ENCODE data around the gene SEMA5A.

The SEMA5A gene

DNA sequence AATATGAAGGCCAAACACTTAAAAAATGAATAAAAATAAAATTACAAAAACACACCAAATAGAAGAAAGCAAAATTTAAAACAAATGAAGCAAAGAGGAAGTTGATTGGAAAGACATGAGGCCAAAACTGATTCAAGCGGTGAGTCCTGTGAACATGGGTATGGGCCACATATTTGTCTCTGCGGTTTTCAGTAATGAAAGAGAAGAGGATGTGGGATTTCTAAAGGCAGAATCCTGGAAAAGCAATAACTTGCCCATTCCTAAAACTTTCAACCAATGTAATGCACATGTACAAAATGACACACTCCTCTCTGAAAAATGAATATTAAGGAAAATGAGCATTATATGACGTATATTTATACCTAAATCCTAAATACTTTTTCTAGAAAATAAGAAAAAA, 263.7 kb downstream of the SEMA5A start:
- no peak for DNase-seq (ENCODE audit: low read depth in 3 of 3)

DNA sequence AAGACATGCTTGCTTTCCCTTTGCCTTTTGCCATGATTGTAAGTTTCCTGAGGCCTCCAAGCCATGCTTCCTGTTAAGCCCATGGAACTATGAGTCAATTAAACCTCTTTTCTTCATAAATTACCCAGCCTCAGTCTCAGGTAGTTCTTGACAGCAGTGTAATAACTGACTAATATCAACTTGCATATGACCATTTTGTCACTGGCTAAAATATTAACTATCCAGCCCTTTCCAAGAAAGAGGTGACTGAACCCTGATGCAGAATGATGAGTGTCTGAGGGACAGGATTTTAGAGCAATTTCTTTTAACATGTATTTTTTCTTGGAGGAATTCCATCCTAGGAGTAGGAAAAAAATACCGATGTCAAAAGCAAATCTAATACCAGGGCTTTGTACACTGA, 266.1 kb downstream of the SEMA5A start:
- no peak for DNase-seq (ENCODE audit: low read depth in 3 of 3)

GRCh38 chr5:9278921-9279603, 266.8 kb downstream of the SEMA5A start:
- no peak for DNase-seq (ENCODE audit: low read depth in 3 of 3)

DNA sequence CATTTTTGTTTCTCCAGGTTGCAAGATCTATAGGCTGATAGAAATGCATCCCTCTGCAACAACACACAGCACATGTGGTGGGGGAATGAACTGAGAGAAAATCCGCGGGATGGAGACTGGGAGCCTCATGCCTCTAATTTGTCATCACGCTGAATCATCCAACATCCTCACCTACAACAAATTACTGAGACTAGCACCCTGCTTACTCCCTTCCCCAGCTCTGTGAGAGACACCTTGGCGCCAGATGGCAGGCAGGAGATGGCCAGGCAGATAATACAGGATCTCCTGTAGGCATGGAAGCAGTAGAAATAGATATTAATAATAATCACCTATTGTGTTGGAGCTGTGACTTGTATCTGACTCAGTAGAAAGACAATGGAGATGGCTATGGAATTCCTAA, 276.9 kb downstream of the SEMA5A start:
- DNase-seq (ENCODE audit: low read depth in 3 of 3), result no peak

- no peak for DNase-seq (ENCODE audit: low read depth in 3 of 3)
These were observed 277.6 kb downstream of the SEMA5A start for GRCh38 chr5:9268226-9268625.

- no peak for DNase-seq (ENCODE audit: low read depth in 3 of 3)
These were observed 280.2 kb downstream of the SEMA5A start for GRCh38 chr5:9265441-9266287.

DNA sequence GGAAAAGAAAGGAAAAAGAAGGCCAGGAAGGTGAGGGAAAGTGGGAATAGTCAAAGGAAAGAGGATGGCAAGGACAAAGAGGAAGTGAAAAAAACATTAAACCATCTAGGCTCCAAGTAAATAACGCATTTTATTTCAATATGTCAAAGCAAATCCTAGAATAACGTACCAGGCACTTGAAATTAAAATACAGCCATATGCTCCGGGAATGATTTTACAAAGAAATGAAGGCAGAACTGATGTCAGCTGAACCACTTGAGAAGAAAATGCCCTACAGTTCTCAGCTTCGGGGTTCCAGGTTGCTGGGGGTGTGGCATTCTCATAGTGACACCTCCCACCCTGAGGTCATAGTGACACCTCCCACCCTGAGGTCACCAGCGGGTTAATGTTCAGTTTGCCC, 281.6 kb downstream of the SEMA5A start:
- no peak for DNase-seq (ENCODE audit: low read depth in 3 of 3)

- no peak for DNase-seq (ENCODE audit: low read depth in 3 of 3)
These were observed 282.2 kb downstream of the SEMA5A start for GRCh38 chr5:9263656-9264055.

DNA sequence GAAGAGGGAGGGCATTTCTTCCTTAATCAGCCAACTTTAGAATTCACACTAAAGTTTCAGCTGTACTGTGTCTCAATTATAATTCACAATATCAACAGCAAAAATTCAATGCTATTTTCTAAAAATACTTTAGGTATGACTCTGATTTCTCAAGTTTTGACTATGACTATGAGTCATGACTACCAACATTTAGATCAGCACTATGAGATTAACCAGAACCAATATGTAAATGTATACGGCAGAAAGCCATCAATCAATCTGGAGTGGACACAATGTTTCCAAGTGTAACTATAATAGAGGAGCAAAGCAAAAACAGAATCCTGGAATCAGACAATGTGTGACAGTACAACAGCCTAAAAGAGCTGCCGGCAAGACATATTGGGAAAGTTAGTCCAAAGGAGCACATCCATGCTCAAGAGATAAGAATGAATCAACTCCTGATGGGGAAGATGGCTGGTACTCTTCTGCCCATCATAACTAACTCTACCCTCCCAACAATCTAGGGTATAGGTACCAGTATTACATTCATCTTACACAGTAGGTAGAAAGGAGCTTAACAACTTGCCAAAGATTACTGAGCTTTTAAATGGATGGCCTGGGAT, 294.4 kb downstream of the SEMA5A start:
- DNase-seq (ENCODE audit: low read depth in 3 of 3), result no peak

GRCh38 chr5:9249231-9249630, 296.6 kb downstream of the SEMA5A start:
- no peak for DNase-seq (ENCODE audit: low read depth in 3 of 3)

- DNase-seq (ENCODE audit: low read depth in 3 of 3), result no peak
These were observed 300.8 kb downstream of the SEMA5A start for GRCh38 chr5:9245071-9245470.

GRCh38 chr5:9244417-9244816, 301.5 kb downstream of the SEMA5A start:
- no peak for DNase-seq (ENCODE audit: low read depth in 3 of 3)

DNA sequence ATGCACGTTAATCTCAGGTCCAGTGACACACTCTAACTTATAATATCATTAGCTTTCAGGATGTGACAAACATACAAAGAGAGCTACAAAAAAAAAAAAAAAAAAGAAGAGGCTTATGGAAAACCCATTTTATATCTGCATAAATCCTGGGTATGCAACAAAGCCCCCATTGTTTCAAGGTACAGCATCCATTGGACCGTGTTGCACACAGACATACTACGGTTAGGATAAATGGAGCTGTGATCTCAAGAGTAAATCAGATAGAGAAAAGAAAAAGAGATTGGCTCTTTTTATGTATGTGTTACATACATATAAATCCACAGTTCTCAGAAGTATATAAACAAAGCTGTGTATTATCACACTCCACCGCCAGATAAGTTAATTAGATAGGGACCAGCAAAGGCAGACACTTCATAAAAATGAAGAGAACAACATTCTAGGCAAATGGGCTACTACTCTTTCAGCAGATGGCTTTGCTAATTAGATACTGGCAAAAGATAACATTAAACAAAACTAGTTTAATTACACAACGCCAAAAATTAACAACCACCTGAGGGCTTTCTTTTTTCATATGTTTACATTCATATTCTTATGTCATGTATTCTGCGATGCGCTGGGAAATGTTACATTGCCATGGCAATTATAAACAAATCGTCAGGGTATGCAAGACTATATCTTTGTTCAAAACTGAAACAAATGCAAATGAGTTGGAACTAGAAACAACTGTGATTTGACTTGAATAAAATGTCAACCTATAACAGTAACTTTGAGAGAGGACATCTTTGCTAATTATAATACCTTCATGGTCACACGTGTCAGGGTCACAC, 304.2 kb downstream of the SEMA5A start:
- no peak for DNase-seq (ENCODE audit: low read depth in 3 of 3)

GRCh38 chr5:9240431-9240830, 305.4 kb downstream of the SEMA5A start:
- no peak for DNase-seq (ENCODE audit: low read depth in 3 of 3)

DNA sequence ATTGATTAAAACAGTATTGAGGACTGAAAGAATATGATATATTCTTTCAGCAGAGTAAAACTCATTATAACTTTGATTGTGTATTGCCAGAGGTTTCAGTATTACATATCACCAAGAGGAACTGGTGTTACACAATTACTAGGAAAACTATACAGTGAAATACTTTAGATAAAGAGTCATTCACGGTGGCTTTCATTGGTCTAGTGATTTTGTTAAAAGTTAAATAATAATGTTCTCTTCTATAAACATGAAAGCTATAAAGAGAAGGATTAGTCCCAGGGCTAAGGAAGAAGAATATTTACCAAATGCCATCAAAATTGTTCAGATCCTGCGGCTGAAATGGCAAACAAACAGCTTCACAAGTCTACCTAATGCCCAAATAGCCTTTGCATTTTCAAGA, 306.2 kb downstream of the SEMA5A start:
- no peak for DNase-seq (ENCODE audit: low read depth in 3 of 3)

DNA sequence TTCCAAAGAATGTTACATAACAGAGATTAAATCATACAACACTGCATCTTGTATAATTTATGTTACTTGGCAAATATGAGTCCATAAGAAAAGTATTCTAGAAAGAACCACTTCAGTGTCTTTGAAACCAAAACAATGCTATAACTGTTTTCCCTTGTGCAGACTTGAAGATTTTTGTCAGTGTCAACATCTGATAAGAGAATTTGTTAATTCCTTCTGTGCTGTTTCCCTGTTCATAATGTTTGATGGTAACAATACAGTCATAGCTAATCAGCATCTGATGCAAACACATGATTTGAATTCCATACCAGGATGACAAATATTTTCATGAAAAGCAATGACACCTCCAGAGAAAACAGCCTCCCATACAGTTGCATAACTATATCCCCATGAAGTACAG, 306.8 kb downstream of the SEMA5A start:
- DNase-seq (ENCODE audit: low read depth in 3 of 3), result no peak

GRCh38 chr5:9233712-9234111, 312.2 kb downstream of the SEMA5A start:
- no peak for DNase-seq (ENCODE audit: low read depth in 3 of 3)

DNA sequence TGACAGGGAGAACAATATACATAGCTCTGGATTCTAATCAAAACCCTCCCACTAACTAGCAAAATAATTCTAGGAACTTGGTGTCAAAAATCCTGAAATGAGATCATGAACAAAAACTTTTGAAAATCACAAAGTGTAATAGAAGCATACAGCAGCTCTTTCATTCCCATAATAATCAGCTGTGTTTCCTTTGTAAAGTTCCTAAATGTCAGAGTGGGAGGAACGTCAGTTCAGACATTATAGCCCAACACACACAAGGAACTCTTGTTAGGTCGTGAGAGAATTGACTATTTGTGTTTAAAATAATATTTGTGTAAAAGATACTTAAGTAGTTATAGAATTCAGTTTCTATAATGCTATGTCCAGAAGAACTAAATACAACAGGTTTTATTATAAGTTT, 312.8 kb downstream of the SEMA5A start:
- no peak for DNase-seq (ENCODE audit: low read depth in 3 of 3)

DNA sequence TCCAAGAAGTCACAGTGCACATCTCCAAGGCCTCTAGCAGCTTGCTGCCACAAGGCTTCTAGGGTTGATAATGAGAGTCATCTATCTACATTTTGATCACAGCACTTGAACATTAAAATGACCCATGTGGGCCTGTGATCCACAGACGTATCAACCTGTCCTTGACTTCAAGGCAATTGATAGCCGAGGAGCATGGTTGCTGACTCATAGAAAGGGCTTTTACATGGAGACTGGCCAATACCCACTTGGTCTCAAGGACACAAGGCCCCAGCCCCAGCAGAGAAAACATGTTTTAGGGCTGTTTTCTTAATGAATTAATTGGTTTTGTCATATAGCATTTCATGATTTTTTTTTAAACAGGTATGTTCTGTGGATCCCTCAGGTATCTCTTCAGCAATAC, 314.0 kb downstream of the SEMA5A start:
- DNase-seq (ENCODE audit: low read depth in 3 of 3), result no peak

DNA sequence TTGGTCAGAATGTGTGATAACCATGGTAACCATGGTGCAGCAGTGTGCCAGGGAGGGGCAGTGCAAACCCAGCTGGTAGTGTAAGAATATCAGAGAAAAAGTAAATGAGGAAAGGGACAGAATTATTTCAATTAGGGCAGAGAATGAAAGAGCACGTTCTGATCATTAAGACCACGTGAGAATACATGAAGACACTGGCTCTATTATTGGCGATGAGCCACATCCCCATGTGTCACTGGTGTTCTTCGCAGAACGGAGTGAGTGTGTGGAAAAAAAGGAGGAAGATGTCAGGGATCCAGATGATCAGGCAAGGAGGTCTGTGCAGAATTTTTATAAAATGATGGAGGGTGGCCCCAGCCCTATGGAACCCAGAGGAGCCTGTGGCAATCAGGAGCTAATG, 315.5 kb downstream of the SEMA5A start:
- no peak for DNase-seq (ENCODE audit: low read depth in 3 of 3)

DNA sequence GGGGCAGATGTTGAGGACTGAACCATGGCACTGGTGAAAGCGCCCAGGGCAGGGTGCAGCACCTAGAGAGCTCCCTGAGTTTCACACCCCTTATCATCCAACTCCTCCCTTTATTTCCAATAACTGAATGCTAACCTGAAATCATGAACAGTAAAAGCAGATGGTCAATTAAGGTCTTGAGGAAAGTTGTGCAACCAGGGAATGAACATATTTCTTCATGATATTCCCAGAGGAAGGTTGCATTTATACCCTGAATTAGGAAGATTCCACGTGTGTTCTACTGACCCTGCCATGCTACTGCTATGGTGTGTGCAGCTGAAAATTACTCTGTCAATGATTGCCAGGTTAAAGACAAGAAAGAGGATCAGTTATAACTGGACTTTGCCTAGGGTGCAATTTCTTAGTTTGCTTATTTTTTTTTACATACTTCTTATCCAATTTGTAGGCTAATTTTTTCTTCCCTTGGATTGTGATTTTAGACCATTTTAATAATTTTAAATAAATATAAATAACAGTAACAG, 319.8 kb downstream of the SEMA5A start:
- DNase-seq (ENCODE audit: low read depth in 3 of 3), result no peak

Measured in stimulated activated CD4-positive, alpha-beta T cell treated with anti-CD3 and anti-CD28 coated beads, TNF-alpha, amount 100 ng/mL, for 48 hours (primary cell).